Spleen (tissue), 7 donors: ENCODE measurements around the gene LRP1B.

Experiments used
- CTCF ChIP-seq, 11 experiments: fragments of 200-600 bp in 7 of 11; fragments of 450-650 bp in 4 of 11; sonication (generic) in 4 of 11; IDR thresholded peaks in 8 of 11; conservative IDR thresholded peaks in 3 of 11; 1 replicate in 7 of 11; 2 replicates in 4 of 11; pipeline versions ENCODE4 v1.4.0 to v1.8.0; 2016 to 2021; ENCODE audit warnings: antibody characterized with exemption in 11 of 11, inconsistent platforms in 4 of 11, mild to moderate bottlenecking in 1 of 11
- POLR2A ChIP-seq, 3 donors: fragments of 450-650 bp; IDR thresholded peaks; one replicate each; pipeline ENCODE4 v1.5.1; 2017; ENCODE audit warnings: antibody characterized with exemption in 3 of 3, mild to moderate bottlenecking in 1 of 3
- donor health status: DM: no; HTN: no; CAD: no; lungs with moderate emphysema.
- donor health status: DM: no; HTN: no; CAD: no.
- donor health status: DM: no; HTN: no; CAD: no.

GRCh38 chr2:141591787-141592186 lies 539.0 kb downstream of the LRP1B start:
- no peak for TF ChIP-seq CTCF (IDR thresholded peaks at IDR 0.05 in 8 of 11, conservative IDR thresholded peaks at IDR 0.05 in 3 of 11)
- TF ChIP-seq POLR2A (IDR thresholded peaks at IDR 0.05): no peak
